Breast epithelium (tissue), 3 donors: ENCODE data around the gene IRF1.

Experiments used
- POLR2A ChIP-seq: fragments of 450-650 bp; IDR thresholded peaks from one replicate; pipeline ENCODE4 v1.6.1; 2016; ENCODE audit warnings: antibody characterized with exemption, mild to moderate bottlenecking, moderate library complexity
- POLR2AphosphoS5 ChIP-seq, 3 donors: sonication (generic); formaldehyde crosslinking; IDR thresholded peaks; one replicate each; pipeline ENCODE4 v1.6.1; 2017; ENCODE audit warnings: antibody characterized with exemption in 3 of 3
- TF ChIP-seq, protein P1 (sequence below), 3 donors: fragments of 450-650 bp; IDR thresholded peaks; one replicate each; pipeline ENCODE4 v1.5.1; 2016 to 2017; ENCODE audit warnings: antibody characterized with exemption in 3 of 3, mild to moderate bottlenecking in 3 of 3, moderate library complexity in 3 of 3

DNA sequence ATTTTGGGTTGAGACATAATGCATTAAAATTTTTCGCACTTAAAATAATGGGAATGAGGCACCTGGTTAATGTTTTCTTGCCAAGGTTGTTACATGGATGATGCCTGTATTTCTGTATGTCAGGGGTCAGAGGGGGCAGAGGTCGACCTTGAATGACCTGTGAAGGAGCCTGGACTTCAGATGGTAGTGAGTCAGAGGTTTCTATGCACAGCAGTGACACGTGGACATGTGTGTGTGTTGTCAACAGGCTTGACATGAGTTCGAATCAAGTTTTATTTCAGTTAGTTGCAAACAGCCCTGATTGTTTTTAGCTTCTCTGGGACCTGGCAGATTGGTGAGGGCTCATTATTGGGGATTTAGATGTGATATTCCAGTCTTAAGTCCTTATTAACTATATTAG is 49.1 kb upstream of the IRF1 start:
- TF ChIP-seq, protein P1, sequence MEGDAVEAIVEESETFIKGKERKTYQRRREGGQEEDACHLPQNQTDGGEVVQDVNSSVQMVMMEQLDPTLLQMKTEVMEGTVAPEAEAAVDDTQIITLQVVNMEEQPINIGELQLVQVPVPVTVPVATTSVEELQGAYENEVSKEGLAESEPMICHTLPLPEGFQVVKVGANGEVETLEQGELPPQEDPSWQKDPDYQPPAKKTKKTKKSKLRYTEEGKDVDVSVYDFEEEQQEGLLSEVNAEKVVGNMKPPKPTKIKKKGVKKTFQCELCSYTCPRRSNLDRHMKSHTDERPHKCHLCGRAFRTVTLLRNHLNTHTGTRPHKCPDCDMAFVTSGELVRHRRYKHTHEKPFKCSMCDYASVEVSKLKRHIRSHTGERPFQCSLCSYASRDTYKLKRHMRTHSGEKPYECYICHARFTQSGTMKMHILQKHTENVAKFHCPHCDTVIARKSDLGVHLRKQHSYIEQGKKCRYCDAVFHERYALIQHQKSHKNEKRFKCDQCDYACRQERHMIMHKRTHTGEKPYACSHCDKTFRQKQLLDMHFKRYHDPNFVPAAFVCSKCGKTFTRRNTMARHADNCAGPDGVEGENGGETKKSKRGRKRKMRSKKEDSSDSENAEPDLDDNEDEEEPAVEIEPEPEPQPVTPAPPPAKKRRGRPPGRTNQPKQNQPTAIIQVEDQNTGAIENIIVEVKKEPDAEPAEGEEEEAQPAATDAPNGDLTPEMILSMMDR (IDR thresholded peaks at IDR 0.05) = no peak
- TF ChIP-seq POLR2AphosphoS5 (IDR thresholded peaks at IDR 0.05) (no peak), POLR2A (no peak)
